ENCODE results near the gene SEZ6L.

SEZ6L gene

GRCh38 chr22:26245001-26245400 lies 75.7 kb downstream of the SEZ6L start:
- peaks cover 3% of the 10 kb centered on the region for H3K27me3 Mint-ChIP-seq
- H3K27ac Mint-ChIP-seq = no peak overlapping the region
- no peaks in the 10 kb centered on the region for H3K36me3 Mint-ChIP-seq
- no peak for DNase-seq
- CTCF ChIA-PET = no interaction called here
- H3K4me3 Mint-ChIP-seq = no peak overlapping the region
- no peaks in the 10 kb centered on the region for H3K4me1 Mint-ChIP-seq
- no peaks in the 10 kb centered on the region for H3K9me3 Mint-ChIP-seq

- no peak overlapping the region for H3K4me3 Mint-ChIP-seq
- no peaks in the 10 kb centered on the region for H3K9me3 Mint-ChIP-seq
- H3K27me3 Mint-ChIP-seq = peaks cover 6% of the 10 kb centered on the region
- no peaks in the 10 kb centered on the region for H3K36me3 Mint-ChIP-seq
- H3K4me1 Mint-ChIP-seq = no peaks in the 10 kb centered on the region
- DNase-seq = no peak
- H3K27ac Mint-ChIP-seq = no peak overlapping the region
- CTCF ChIA-PET = no interaction called here
Measured at GRCh38 chr22:26246552-26246951, 77.3 kb downstream of the SEZ6L start.

GRCh38 chr22:26251869-26252268 lies 82.6 kb downstream of the SEZ6L start:
- H3K36me3 Mint-ChIP-seq = no peaks in the 10 kb centered on the region

GRCh38 chr22:26259510-26259909 lies 90.2 kb downstream of the SEZ6L start:
- H3K9me3 Mint-ChIP-seq = no peaks in the 10 kb centered on the region
- CTCF ChIA-PET = interaction anchor here (1.0 kb wide), 1 partner anchor 71 kb away, joined by 6 read pairs; no protein-coding TSS in a partner anchor
- H3K4me3 Mint-ChIP-seq = no peak overlapping the region
- H3K36me3 Mint-ChIP-seq = no peaks in the 10 kb centered on the region
- H3K27ac Mint-ChIP-seq = no peak overlapping the region
- H3K27me3 Mint-ChIP-seq = peaks cover 20% of the 10 kb centered on the region
- no peaks in the 10 kb centered on the region for H3K4me1 Mint-ChIP-seq
- DNase-seq = peak; percentile 54

More at GRCh38 chr22:26251869-26252268, 82.6 kb downstream of the SEZ6L start:
- Mint-ChIP-seq H3K27me3 (peaks cover 9% of the 10 kb centered on the region), H3K4me1 (no peaks in the 10 kb centered on the region), H3K27ac (no peak overlapping the region), H3K4me3 (no peak overlapping the region), H3K9me3 (no peaks in the 10 kb centered on the region)
- CTCF ChIA-PET = no interaction called here
- no peak for DNase-seq

- CTCF ChIA-PET = no interaction called here
- DNase-seq = no peak
- Mint-ChIP-seq H3K9me3 (no peaks in the 10 kb centered on the region), H3K36me3 (no peaks in the 10 kb centered on the region), H3K27me3 (peaks cover 7% of the 10 kb centered on the region), H3K27ac (no peak overlapping the region), H3K4me1 (no peaks in the 10 kb centered on the region), H3K4me3 (no peak overlapping the region)
Measured at GRCh38 chr22:26264162-26264561, 94.9 kb downstream of the SEZ6L start.

- CTCF ChIA-PET = no interaction called here
Measured at GRCh38 chr22:26265281-26265680, 96.0 kb downstream of the SEZ6L start.

GRCh38 chr22:26265909-26266308 lies 96.6 kb downstream of the SEZ6L start:
- DNase-seq = no peak
- Mint-ChIP-seq H3K36me3 (no peaks in the 10 kb centered on the region), H3K4me3 (no peak overlapping the region), H3K9me3 (no peaks in the 10 kb centered on the region), H3K4me1 (no peaks in the 10 kb centered on the region), H3K27ac (no peak overlapping the region), H3K27me3 (peaks cover 7% of the 10 kb centered on the region)
- CTCF ChIA-PET = no interaction called here

More at GRCh38 chr22:26265281-26265680, 96.0 kb downstream of the SEZ6L start:
- Mint-ChIP-seq H3K27ac (no peak overlapping the region), H3K27me3 (peaks cover 7% of the 10 kb centered on the region), H3K36me3 (no peaks in the 10 kb centered on the region), H3K9me3 (no peaks in the 10 kb centered on the region), H3K4me3 (no peak overlapping the region), H3K4me1 (no peaks in the 10 kb centered on the region)
- DNase-seq = no peak

GRCh38 chr22:26267856-26268255 lies 98.6 kb downstream of the SEZ6L start:
- H3K36me3 Mint-ChIP-seq = no peaks in the 10 kb centered on the region
- H3K4me3 Mint-ChIP-seq = no peak overlapping the region
- H3K27me3 Mint-ChIP-seq = peaks cover 8% of the 10 kb centered on the region
- H3K4me1 Mint-ChIP-seq = no peaks in the 10 kb centered on the region
- CTCF ChIA-PET = no interaction called here
- no peak overlapping the region for H3K27ac Mint-ChIP-seq
- no peaks in the 10 kb centered on the region for H3K9me3 Mint-ChIP-seq
- no peak for DNase-seq

GRCh38 chr22:26269572-26269971 lies 100.3 kb downstream of the SEZ6L start:
- H3K4me1 Mint-ChIP-seq = no peaks in the 10 kb centered on the region
- CTCF ChIA-PET = no interaction called here
- peaks cover 11% of the 10 kb centered on the region for H3K27me3 Mint-ChIP-seq
- no peak overlapping the region for H3K4me3 Mint-ChIP-seq
- H3K27ac Mint-ChIP-seq = no peak overlapping the region
- H3K9me3 Mint-ChIP-seq = no peaks in the 10 kb centered on the region
- no peaks in the 10 kb centered on the region for H3K36me3 Mint-ChIP-seq
- no peak for DNase-seq

- no peaks in the 10 kb centered on the region for H3K4me1 Mint-ChIP-seq
- H3K9me3 Mint-ChIP-seq = no peaks in the 10 kb centered on the region
- CTCF ChIA-PET = no interaction called here
- no peak for DNase-seq
- H3K27me3 Mint-ChIP-seq = peaks cover 15% of the 10 kb centered on the region
- H3K4me3 Mint-ChIP-seq = no peak overlapping the region
- H3K36me3 Mint-ChIP-seq = no peaks in the 10 kb centered on the region
- H3K27ac Mint-ChIP-seq = no peak overlapping the region
Measured at GRCh38 chr22:26271427-26271826, 102.2 kb downstream of the SEZ6L start.

GRCh38 chr22:26273011-26273675 lies 103.9 kb downstream of the SEZ6L start:
- H3K4me3 Mint-ChIP-seq = no peak overlapping the region
- no peaks in the 10 kb centered on the region for H3K4me1 Mint-ChIP-seq
- no peaks in the 10 kb centered on the region for H3K36me3 Mint-ChIP-seq
- CTCF ChIA-PET = interaction anchor here (0.6 kb wide), 1 partner anchor 245 kb away, joined by 3 read pairs; no protein-coding TSS in a partner anchor
- no peak overlapping the region for H3K27ac Mint-ChIP-seq
- no peak for DNase-seq
- H3K27me3 Mint-ChIP-seq = peaks cover 22% of the 10 kb centered on the region
- no peaks in the 10 kb centered on the region for H3K9me3 Mint-ChIP-seq

GRCh38 chr22:26276529-26277160 lies 107.4 kb downstream of the SEZ6L start:
- CTCF ChIA-PET = no interaction called here
- H3K36me3 Mint-ChIP-seq = no peaks in the 10 kb centered on the region
- H3K4me3 Mint-ChIP-seq = no peak overlapping the region
- no peaks in the 10 kb centered on the region for H3K4me1 Mint-ChIP-seq
- H3K27me3 Mint-ChIP-seq = peaks cover 35% of the 10 kb centered on the region
- H3K9me3 Mint-ChIP-seq = no peaks in the 10 kb centered on the region
- no peak overlapping the region for H3K27ac Mint-ChIP-seq
- DNase-seq = no peak

GRCh38 chr22:26281941-26282340 lies 112.7 kb downstream of the SEZ6L start:
- H3K36me3 Mint-ChIP-seq = no peaks in the 10 kb centered on the region
- no peak overlapping the region for H3K4me3 Mint-ChIP-seq
- CTCF ChIA-PET = no interaction called here
- H3K27me3 Mint-ChIP-seq = peaks cover 25% of the 10 kb centered on the region
- H3K27ac Mint-ChIP-seq = no peak overlapping the region
- no peaks in the 10 kb centered on the region for H3K4me1 Mint-ChIP-seq
- DNase-seq = no peak
- no peaks in the 10 kb centered on the region for H3K9me3 Mint-ChIP-seq

GRCh38 chr22:26283330-26283729 lies 114.1 kb downstream of the SEZ6L start:
- Mint-ChIP-seq H3K4me3 (no peak overlapping the region), H3K4me1 (no peaks in the 10 kb centered on the region), H3K27ac (no peak overlapping the region), H3K36me3 (no peaks in the 10 kb centered on the region), H3K27me3 (peaks cover 34% of the 10 kb centered on the region), H3K9me3 (no peaks in the 10 kb centered on the region)
- DNase-seq = no peak
- CTCF ChIA-PET = no interaction called here

GRCh38 chr22:26285632-26286031 lies 116.4 kb downstream of the SEZ6L start:
- Mint-ChIP-seq H3K36me3 (no peaks in the 10 kb centered on the region), H3K4me1 (no peaks in the 10 kb centered on the region), H3K9me3 (no peaks in the 10 kb centered on the region), H3K4me3 (no peak overlapping the region), H3K27me3 (peaks cover 28% of the 10 kb centered on the region), H3K27ac (no peak overlapping the region)
- CTCF ChIA-PET = no interaction called here
- no peak for DNase-seq
